Stimulated activated CD4-positive, alpha-beta T cell treated with anti-CD3 and anti-CD28 coated beads, TNF-alpha, amount 100 ng/mL, for 1 hour (primary cell): ENCODE data around the gene SCGN.

Experiments used
- DNase-seq, 3 donors: peaks; one replicate each; pipeline ENCODE4 v3.0.0-alpha.2; 2020; ENCODE audit warnings: low read depth in 3 of 3, low spot score in 1 of 3

Gene SCGN

DNA sequence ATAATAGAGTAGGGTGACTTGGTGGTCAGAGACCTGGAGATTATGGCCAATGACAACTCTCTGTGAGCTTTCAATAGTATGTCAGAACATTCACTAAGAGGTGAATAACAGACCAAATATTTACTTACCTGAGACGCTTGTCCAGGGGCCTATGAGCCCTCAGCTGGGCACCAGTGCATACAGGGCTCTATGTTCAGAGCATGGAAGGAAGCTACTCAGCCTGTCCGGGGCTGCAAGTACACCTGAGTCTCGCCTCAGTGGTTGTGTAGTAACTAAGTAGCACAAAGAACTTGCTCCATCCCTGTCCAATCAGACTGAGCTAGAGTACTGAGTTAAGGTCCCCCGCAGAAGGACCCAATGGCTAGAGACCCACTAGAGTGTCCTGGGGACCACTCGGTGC, 11.6 kb upstream of the SCGN start:
- DNase-seq = no peak

DNA sequence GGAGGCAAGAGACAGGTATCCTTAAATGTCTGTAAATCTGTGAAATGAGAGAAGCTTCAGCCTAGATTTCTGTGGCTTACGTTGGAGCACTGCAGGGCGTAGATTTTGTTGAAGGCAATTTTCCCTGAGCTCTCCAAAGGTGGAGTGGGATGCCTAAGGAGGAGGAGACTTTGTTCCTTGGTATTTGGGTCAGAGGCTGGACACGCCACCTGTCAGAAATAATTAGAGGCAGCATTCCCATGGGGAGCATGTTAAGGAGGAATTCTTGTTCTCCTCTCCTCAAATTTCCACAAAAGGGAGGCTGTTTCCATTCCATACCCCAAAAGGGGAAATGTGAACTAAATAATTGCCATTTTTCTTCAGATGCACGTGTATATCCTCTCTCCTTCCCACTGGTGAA, 11.1 kb upstream of the SCGN start:
- no peak for DNase-seq

DNA sequence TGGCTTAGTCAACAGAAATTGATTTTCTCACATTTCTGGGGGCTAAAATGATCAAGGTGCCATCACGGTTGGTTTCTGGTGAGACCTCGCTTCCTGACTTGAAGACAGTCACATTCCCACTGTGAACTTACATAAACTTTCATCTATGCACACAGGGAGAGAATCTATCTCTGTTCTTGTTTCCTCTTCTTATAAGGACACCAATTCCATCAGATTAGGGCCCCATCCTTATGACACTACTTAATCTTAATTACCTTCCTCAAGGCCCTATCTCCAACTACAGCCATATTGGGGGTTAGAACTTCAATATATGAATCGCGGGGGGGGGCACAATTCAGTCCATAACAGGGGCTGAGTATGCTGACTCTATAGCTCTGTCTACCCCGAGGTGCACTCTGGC, 10.6 kb upstream of the SCGN start:
- no peak for DNase-seq

DNA sequence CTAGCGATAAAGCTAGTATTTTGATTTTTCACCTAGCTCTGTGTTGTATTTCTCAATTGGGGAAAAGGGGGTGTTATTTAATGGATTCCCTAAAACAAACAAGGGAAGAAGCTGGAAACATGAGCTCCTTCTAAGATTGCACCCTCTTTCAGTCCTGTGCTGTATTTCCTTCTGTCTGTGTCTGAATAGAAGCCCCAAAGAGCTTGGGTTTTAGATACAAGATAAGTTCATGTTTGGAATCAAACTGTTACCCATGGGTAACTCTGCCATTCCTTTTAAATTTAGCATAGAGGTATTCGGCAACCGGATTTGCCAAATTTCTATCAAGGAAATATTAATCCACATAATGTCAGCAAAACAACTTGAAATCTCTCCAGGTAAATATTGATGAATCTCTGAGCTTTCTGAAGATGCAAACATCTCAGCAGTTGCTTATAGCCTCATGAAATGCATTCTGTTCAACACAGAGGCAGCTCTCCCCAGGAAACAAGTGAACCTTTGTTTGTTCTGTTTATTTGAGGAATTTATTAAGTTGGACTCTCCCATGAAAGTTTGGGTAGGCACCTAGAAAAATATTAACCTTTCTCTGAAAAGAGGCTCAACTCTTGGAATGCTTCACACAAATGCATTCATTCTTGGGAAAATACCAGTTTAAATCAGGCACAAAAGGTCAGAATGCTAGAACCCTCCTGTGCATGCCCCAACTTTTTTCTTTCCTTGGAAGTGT, 9.9 kb upstream of the SCGN start:
- DNase-seq = no peak

DNA sequence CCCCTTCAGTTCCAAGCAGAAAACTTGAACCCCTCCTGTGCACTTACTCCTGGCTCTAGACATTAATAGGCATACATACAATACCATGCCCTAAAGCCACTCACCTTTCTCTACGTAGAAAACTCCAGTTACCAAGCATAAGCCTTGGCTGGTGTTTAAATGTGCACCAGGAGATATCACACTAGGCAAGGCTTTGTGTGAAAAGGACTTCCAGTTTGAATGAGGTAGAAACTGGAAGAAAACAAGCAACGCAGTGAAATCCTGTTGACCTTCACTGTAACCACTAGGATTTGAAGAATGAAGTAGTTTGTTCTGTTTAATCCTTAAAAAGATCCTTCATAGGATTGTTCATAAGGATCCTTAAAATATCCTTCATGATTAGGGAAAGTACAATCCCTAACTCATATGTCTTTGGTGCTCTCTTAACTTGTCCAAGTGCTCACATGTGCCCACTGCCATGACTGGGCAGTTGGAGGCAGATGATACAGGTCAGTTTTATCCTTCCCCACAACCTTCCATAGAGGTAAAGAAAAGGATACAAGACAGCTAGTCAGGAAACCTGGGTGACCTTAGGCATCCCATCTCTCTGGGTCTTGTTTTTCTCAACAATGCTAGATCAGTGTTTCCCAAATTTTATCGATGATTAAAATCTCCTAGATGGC, 9.2 kb upstream of the SCGN start:
- no peak for DNase-seq

DNA sequence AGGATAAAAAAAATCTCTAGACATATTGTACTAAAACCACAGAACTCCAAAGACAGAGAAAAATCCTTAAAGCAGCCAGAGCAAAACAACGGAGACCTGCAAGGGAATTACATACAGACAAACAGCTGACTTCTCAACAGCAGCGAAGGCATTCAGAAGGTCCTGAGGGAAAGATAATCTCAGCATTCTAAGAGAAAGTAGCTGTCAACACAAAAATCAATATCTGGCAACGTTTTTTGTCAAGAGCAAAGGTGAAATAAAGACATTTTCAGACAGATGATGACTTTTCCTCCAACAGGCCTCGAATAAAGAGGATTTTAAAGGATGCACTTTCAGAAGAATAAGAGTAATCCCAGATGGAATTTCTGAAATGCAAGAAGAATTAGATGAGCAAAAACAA, 6.1 kb upstream of the SCGN start:
- no peak for DNase-seq

DNA sequence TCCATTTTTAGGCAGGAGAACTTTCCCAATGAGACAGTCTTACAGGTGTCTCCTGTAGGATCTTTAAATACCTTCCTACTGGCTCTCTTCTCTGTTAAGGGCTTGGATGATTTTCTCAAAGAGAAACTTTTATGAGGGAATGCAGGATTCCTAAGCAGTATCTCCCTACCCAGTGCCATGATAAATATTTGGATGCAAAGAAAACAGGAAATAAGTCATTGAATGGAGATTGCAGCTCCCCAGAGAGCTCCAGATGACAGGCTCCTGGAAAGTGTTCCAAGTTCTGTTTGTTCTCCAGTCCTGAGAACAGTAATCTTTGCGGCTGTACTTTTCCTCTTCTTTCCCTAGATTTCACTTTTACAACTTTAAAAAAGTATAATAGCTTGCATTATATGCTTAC, 2.4 kb upstream of the SCGN start:
- no peak for DNase-seq

DNA sequence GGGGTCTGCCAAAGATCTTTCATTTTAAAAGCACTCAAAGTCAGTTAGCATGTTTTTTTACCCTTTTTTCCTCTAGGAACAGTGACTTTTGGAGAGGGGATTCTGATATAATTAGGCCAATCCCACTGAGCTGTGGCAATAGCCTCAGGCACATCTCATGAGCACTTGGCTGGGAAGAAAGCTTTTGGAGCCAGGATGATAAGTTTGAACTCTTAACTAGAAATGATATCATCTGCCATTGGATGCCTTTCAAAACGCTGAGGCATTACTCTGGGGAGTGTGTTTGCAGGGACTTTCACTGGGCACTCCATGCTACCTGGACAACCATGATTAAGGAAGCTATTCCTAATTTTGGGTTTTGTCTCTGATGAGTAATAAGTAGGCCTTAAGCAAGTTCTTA, 3.7 kb downstream of the SCGN start:
- no peak for DNase-seq

DNA sequence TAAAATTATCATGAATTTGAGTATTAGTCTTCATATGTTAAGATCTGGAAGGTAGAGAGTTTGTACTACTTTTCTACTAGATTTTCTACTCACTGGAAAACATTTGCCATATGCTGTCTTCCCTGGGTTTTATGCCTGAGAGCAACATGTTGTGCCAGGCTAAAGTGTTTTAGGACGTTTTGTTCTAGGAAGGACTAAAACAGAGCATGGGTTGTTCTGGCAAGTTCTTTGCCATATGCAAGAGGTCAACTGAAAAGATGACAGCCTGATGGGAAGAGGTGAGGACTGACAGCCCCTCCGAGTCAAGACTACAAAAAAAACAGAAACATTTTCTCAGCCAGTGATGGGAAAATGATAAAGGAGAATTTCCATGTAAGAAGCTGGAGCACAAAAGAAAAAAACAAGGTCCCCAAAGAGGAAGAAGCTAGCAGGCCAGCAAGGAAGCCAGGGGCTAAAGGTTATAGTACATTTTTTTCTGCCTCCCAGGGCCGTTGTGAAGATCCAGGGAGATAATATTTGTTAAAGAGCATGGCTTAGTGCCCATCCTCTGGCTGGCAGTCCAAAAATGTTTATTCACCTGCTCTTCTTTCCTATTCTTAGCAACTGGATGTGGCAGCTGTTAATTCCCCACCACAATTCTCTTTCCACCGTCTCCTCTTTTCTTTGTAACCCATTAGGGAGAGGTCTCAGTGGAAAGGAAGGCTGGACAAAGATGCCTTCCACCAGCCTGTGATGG, 7.8 kb downstream of the SCGN start:
- DNase-seq = no peak

DNA sequence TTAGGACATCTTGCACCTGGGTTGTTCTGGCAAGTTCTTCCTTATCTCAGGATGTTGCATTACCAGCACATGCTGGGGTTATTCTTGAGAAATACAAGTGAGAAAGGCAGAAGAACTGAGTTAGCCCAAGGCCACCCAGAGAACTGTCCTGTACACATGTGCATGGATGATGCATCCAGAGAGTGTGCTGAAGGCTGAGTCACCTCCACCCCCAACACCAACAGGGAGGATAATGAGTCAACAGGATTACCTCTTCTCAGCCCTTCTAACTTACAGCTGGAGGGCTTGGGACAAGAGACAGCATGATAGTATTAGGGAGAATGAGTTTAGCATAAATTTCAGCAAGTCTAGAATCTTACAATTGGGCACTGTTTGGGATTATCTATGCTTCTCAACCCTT, 8.5 kb downstream of the SCGN start:
- DNase-seq = no peak

DNA sequence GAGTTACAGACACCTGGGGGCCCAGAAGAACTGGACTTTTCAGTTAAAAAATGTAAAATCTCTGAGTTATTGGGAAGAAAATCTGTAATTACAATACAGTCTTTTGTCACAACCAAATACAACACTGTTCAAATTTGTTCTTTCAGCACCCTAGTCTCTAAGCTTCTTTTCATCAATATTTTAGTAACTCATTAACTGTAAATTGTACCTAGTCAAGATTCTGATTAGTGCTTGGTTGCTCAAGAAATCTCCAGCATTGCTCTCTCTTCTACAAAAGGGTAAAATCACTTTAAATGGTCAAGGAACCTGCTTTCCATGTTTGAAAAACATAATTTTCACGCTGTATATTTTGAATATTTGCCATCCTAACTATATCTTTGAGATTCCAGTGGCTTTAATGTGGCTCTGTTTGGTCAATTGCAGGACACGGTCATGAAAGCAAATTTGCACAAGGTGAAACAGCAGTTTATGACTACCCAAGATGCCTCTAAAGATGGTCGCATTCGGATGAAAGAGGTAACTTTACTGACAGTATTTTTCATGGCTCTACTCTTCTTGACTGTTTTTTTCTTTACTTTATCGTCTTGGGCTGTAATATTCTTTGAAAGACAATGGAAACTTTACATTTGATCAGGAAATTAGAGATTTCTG, 9.2 kb downstream of the SCGN start:
- DNase-seq = no peak

DNA sequence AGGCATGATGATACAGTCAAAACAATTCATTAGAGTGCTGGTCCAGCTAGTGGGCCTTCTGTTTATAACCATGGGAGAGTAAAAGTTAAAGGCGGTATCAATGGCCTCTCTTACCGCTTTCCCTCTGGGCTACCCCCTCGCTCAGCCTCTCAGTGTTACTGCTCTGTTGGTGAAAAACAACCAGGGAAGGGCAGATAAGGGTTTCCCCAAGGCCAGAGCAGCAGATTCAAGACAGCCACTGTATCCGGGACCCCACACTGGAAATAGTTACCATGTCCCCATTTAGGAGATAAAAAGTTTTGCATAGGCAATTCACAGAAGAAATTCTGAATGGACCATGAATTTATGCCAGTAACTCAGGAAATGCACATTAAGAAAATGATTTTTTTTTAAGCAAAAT, 13.4 kb downstream of the SCGN start:
- no peak for DNase-seq

DNA sequence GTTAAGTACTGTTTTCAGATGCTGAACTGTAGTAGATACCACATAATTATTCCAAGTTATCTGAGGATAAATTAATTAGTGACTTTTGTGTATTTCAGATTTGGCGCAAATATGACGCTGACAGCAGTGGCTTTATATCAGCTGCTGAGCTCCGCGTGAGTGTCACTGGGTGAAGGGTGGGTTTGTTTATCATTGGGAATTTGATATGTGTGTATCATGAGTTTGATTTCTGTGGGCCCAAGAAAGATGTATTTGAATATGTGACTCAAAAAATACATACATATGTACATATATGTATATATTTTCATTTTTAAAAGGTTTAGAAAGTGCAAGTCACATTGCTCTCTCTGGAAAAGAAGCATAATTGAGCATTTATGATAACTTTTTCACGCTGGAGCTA, 17.4 kb downstream of the SCGN start:
- no peak for DNase-seq

DNA sequence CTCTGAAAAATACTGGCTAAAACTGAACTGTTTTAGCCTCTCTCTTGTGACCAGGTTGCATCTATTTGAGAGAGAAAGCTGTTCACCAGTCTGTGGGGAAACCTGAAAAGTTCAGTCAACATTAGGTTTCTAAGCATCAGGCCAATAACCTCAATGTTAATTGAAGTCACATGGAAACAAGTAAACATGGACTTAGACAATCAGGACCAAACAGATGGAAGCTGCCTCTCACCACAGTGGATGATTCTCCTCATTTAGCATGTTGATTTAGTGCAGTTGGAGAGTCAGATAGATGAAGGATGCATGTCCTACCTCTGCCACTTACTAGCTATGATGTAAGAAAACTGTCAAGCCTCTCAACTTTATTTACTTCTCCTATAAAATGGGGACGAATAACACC, 18.2 kb downstream of the SCGN start:
- DNase-seq = no peak

DNA sequence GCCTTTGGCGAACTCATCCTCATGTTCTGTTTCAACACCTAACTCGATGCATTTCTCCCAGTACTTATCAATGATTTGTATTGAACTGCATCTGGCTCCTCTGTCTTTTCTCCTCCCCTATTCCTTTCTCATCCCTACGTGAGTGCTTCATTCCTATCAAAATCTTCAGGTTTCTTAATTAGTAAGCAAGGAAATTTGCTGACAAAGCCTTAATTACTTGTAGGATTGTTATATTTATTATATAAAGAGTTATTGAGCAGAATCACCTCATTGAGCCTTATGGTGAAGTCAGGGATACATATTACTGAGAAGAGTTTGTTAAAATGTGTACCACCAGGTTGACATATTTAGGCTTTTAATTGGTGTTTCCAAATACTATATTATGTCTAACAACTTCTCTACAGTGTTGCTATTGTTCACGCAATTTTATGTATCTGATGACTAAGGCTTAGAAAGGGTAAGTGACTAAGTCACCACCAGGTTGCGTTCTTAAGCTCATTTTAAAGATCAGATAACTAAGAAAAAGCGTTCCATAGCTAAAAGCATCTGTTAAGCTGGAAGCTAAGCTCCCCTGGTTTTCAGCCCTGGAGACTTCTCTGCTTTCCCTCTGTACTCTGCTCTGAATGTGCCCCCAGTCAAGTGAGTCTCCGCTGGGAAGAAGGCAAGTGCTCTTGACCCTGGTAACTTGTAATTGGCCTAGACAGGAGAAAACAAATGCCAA, 18.9 kb downstream of the SCGN start:
- DNase-seq = no peak

DNA sequence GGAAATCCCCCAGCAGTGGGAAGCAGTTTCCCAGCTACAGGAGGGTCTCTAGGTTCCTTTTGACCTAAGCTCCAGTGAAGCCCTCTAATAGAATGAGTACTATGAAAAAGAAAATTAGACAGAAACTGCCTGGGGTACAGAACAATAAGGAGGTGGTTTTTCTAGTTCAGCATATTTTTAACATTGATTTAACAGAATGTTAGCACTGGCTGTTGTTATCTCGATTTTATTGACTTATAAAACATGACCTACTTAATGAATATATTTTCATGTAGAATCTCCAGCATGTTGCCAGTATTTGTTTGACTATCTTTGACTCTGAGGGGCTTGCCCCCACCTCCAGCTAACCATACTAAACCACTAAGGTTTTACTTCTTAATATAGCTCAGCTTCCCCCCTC, 19.6 kb downstream of the SCGN start:
- no peak for DNase-seq

DNA sequence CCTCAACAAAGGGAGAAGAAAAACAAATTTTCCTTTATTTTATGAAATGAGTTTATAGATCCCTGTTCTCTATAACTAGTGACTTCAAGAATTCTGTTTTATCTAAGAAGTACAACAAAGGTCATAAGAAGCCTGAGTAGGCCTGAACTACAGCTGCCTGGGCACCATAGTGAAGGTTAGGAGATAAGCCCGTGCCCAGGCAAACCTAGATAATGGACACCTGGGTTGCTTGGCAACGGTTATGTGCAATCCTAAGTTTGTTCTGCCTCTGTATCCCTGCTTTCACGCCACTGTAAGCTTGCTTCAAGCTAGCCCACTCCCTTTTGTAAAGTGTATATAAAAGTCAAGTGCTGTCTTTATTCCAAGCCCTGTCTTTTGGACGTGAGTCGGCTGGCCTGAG, 23.2 kb downstream of the SCGN start:
- no peak for DNase-seq

DNA sequence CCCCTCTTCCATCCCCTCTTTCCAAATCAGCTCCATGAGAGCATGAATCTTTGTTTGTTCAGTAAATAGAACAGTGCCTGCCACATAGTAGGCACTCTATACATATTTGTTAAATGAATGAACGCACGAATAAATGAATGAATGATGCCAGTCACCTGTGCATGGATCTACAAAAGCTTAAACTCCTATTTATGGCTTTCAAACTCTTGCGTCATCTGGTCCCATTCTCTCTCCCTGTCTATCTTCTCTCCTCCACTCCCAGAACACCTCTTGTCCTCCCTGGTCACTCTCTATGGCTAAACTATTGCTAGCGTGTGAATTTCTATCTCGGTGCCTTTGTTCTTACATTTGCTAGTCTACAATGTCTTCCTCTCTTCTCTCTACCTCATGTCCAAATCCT, 24.8 kb downstream of the SCGN start:
- no peak for DNase-seq

DNA sequence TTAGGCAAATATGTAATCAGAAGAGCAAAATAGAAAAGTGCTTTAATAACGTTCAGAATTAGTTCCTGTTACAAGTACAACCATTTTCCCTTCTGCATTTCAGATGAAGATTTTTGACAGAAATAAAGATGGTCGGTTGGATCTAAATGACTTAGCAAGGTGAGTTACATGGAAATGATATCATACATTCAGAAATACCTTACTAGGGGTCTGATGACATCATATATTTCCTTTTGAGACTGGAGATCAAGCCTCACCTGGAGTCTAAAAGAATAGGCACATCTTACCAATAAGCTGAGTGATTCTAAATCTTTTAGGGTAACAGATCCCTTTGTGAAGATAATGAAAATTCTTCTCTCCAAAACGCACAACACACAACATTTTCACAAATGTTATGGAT, 29.8 kb downstream of the SCGN start:
- no peak for DNase-seq

DNA sequence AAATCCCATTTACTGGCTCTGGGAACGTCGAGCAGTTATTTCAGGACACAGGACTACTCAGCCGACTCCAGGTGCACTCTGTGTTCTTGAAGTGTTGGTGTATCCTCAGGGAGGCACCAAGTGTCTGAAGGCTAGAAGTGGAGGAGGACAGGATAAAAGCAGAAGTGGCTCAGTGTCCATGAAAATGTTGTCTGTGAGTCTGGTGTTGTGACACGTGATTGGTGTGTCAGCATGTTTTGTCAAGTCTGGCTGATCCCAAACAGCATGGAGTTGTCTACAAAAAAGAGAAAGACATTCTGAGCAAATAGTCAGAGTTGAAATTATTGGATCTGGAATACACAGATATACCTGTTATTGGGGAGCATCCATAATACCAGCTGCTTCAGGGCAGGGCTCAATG, 30.3 kb downstream of the SCGN start:
- no peak for DNase-seq

DNA sequence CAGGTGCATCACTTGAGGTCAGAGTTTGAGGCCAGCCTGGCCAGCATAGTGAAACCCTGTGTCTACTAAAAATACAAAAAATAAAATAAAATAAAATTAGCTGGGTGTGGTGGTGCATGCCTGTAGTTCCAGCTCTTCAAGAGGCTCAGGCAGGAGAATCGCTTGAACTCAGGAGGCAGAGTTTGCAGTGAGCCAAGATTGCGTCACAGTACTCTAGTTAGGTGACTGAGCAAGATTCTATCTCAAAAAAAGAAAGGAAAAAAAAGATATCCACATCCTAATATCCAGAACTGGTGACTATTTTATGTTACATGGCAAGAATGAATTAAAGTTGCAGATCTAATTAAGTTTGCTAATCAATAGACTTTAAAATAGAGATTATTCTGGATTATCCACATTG, 32.5 kb downstream of the SCGN start:
- DNase-seq = no peak
